Activated CD4-positive, alpha-beta T cell treated with anti-CD3 and anti-CD28 coated beads for 4 hours (primary cell): ENCODE measurements around the gene TTI1.

Source experiments
- DNase-seq, 2 donors: peaks; one replicate each; pipeline ENCODE4 v3.0.0-alpha.2; 2020

The TTI1 gene

GRCh38 chr20:37958856-37959520 lies 74.3 kb downstream of the TTI1 start:
- DNase-seq = no peak

DNA sequence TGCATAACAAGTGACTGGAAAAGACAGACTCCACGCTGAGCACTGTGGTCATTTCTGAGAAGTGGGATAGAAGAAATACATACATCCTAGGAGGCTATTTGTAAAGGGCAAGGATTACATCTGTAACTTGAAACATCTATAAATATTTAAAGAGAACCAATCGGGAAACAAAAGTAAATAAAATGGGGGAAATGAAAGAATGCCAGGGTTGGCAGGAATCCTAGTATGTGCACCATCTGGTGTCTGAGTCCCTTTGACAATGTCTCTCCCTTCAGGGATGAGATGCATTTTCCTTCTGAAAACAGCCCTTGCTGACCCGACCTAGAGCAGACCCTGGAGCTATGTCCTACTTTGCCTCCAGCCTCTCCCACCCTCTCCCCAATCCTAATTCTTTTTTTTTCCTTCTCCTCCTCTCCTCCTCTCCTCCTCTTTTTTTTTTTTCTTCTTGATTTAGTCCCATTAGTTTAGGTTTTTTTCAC lies 77.1 kb downstream of the TTI1 start:
- DNase-seq = no peak

- DNase-seq = no peak
Measured at GRCh38 chr20:37955511-37955910, 77.7 kb downstream of the TTI1 start.

DNA sequence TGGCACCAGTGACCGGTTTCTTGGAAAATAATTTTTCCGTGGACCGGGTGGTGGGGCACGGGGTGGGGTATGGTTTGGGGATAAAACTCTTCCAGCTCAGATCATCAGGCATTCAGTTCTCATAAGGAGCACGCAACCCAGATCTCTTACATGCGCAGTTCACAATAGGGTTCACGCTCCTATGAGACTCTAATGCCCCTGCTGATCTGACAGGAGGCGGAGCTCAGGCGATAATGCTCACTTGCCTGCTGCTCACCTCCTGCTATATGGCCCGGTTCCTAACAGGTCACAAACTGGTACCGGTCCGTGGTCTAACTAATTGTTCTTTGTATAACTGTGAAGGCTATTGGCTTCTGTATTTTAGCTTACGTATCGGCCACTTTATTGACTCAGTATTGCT lies 78.6 kb downstream of the TTI1 start:
- DNase-seq = no peak

- no peak for DNase-seq
Measured at GRCh38 chr20:37954190-37954589, 79.1 kb downstream of the TTI1 start.

DNA sequence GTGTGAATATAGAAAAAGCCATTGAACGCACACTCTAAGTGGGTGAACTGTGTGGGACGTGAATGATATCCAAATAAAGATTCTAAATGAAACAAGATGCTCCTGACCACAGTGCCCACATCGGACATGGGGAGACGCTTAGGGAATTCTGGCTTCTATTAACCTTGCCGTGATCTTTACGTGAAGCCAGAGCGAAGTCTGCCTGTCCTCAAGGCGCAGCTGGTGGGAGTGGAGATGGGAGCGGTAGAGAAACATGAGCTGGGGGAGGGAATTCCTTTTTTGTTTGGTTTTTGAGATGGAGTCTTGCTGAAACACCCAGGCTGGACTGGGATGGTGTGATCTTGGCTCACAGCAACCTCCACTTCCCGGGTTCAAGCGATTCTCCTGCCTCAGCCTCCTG lies 84.3 kb downstream of the TTI1 start:
- DNase-seq = no peak

DNA sequence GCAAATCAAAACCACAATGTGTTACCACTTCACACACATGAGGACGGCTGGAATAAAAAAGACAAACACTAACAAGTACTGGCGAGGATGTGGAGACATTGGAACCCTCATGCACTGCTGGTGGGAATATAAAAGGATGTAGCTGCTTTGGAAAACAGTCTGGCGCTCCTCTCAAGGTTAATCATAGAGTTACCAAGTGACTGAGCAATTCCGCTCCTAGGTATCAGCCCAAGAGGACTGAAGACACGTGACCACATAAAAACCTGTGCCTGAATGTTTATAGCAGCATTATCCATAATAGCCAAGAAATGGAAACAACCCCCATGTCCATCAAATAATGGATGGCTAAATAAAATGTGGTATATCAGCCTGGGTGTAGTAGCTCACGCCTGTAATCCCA lies 85.3 kb downstream of the TTI1 start:
- DNase-seq = no peak

DNA sequence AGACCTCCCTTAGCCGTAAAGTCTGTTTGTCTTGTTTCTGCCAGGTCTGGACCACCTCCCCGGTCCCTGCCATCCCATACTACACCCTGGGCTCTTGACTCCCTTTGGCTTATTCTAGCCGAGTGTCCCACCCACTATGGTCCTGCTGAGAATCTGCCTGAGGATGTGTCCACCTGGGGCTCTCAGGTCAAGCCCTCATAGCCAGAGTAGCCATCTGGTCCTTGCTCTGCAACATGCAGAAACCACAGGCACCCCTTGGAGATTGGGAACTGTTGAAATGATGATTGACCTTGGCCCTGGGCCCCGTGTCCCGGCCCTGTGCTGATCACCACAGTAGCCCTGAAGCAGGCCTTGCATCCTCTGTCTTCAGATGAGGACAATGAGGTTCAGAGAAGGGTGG lies 86.3 kb downstream of the TTI1 start:
- DNase-seq = no peak

GRCh38 chr20:37945091-37945547 lies 88.1 kb downstream of the TTI1 start:
- no peak for DNase-seq

- no peak for DNase-seq
Measured at GRCh38 chr20:37944456-37944981, 88.7 kb downstream of the TTI1 start.

- no peak for DNase-seq
Measured at GRCh38 chr20:37943501-37944455, 89.5 kb downstream of the TTI1 start.

DNA sequence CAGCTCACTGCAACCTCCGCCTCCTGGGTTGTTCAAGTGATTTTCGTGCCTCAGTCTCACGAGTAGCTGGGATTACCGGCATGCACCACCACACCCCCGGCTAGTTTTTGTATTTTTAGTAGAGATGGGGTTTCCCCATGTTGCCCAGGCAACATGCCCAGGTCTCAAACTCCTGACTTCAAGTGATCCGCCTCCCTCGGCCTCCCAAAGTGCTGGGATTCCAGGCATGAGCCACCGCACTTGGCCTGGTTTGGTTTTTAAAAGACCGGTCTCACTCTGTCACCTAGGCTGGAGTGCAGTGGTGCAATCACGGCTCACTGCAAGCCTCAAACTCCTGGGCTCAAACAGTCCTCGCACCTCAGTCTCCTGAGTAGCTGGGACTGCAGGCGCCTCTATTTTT lies 90.2 kb downstream of the TTI1 start:
- no peak for DNase-seq

GRCh38 chr20:37941992-37942391 lies 91.3 kb downstream of the TTI1 start:
- no peak for DNase-seq

GRCh38 chr20:37941332-37941731 lies 91.9 kb downstream of the TTI1 start:
- DNase-seq = no peak

DNA sequence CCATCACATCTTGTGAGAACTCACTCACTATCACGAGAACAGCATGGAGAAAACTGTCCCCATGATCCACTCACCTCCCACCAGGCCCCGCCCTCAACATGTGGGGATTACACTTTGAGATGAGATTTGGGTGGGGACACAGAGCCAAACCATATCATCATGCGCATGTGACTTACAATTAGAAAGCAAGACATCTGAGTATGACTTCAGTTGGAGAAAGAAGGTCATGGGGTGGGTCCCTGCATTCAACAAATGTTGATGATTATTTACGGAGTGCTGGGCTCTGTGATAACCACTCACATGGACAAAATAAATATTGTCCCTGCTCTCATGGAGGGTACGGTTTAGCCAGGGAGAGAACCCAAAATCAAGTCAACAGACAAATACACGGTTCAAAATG lies 92.4 kb downstream of the TTI1 start:
- DNase-seq = no peak

- no peak for DNase-seq
Measured at GRCh38 chr20:37939701-37940560, 93.3 kb downstream of the TTI1 start.

DNA sequence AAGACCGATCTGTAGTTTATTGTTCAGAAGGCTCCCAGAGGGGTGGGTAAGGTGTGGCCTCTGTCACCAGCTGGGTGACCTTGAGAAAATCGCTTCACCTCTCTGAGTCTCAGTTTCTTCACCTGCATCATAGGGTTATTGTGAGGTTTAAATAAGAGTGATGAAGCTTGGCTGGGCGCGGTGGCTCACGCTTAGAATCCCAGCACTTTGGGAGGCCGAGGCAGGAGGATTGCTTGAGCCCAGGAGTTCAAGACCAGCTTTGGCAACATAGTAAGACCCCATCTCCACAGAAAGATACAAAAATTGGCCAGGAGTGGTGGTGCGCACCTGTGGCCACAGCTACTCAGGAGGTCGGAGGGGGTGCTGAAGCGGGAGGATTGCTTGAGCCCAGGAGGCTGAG lies 94.3 kb downstream of the TTI1 start:
- DNase-seq = no peak

GRCh38 chr20:37938181-37938750 lies 95.0 kb downstream of the TTI1 start:
- no peak for DNase-seq

DNA sequence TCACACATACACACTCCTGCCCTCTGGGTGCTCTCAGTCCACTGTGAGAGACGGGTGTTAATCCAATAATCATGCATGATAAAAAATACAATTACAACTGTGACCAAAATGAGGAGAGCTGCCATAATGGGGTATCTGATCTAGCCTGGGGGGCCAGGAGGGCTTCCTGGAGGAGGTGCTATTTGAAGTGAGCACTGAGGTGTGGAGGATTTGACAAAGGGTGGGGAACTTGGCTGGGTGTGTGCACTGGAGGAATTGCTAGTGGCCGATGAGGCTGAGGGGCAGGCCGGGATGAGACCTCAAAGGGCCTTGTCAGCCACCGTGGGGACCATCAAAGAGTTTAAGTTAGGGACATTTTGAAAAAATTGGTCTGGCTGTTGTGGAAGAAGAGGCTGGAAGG lies 95.6 kb downstream of the TTI1 start:
- DNase-seq = no peak

DNA sequence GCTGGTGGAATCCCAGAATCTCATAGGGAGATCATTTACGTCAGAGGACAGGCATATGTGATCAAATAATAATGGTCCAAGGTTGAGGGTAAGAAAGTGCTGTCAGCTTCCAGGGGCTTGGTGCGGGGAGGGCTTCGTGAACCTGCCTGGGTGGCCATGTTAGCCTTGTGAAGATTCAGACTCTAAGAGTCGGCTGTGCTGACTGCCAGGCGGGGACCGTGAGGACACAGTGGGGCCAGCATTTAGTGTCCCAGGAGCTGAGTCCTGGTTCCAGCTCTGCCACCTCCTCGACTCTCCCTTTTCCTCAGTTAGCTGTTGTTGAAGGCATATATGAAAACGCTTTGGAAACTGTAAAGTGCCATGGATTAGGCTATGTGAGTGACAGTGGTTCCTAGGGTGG lies 96.8 kb downstream of the TTI1 start:
- DNase-seq = no peak

- DNase-seq = no peak
Measured at GRCh38 chr20:37936041-37936440, 97.2 kb downstream of the TTI1 start.

- DNase-seq = no peak
Measured at GRCh38 chr20:37935435-37935834, 97.8 kb downstream of the TTI1 start.
